Neural crest cell (in vitro differentiated cells): Measurements from ENCODE around the gene FAM184A. TPM values are rescaled to one million over a fixed set of nuclear protein-coding genes. Genes with fewer than 3 reads are reported as not detected.
"Not testable (repeated sequence)": the region's sequence is repeated elsewhere in the genome, so short reads cannot be mapped to it uniquely, and the experiment has no call there.

ENCODE experiments used
- DNase-seq: peaks from one replicate; pipeline ENCODE4 v3.0.0; 2021; ENCODE audit warnings: low read depth, mixed read lengths, low spot score
- H3K27ac Mint-ChIP-seq: one replicate; pipeline ENCODE4 v1.8.0; 2021; ENCODE audit warnings: mild to moderate bottlenecking, mixed read lengths; ENCODE audit not compliant: unreplicated experiment
- H3K27me3 Mint-ChIP-seq: 2 replicates; pipeline ENCODE4 v1.8.0; 2021; ENCODE audit warnings: low read depth, mild to moderate bottlenecking, mixed read lengths
- H3K36me3 Mint-ChIP-seq: 2 replicates; pipeline ENCODE4 v1.8.0; 2021; ENCODE audit warnings: low read depth, mild to moderate bottlenecking, mixed read lengths
- H3K4me1 Mint-ChIP-seq: 2 replicates; pipeline ENCODE4 v1.8.0; 2021; ENCODE audit warnings: mixed read lengths
- H3K4me3 Mint-ChIP-seq: one replicate; pipeline ENCODE4 v1.8.0; 2021; ENCODE audit warnings: mild to moderate bottlenecking, mixed read lengths
- H3K9me3 Mint-ChIP-seq: 2 replicates; pipeline ENCODE4 v1.8.0; 2021; ENCODE audit warnings: mixed read lengths
- total RNA-seq: library from RNA; stranded (reverse); gene quantifications from 2 replicates; pipeline ENCODE4 v1.2.1, GENCODE V29; 2021
- TF ChIP-seq, protein P1 (sequence below): fragments of 200-600 bp; sonication (generic); conservative IDR thresholded peaks from 2 replicates; pipeline ENCODE4 v1.5.0; 2021; ENCODE audit warnings: antibody characterized with exemption, mild to moderate bottlenecking

The FAM184A gene
- total RNA-seq, 1 donor from 2014 or later: 7.6 TPM

DNA sequence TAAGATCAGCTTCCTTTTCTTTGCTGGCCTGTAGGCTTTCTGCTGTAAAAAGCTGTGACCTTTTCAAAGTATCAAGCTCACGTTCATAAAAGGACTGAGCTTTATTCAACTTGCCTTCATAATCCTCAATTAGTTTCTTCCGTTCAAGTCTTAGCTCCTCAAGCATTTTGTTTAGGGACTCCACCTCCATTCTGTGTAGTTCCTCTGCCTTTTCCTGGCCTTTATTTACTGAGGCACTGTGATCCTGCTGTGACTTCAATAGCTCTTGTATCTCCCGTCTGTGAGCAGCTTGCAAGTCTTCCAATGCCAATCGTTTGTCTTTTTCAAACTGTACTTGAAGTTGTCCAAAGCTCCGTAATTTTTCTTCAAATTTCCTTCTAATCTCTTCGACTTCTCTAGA, 54.4 kb downstream of the FAM184A start:
- Mint-ChIP-seq H3K9me3 (peaks cover 4% of the 10 kb centered on the region), H3K27me3 (no peaks in the 10 kb centered on the region), H3K27ac (peak overlapping the region; percentile 39), H3K4me3 (no peak overlapping the region), H3K4me1 (peaks cover 9% of the 10 kb centered on the region), H3K36me3 (peaks cover 3% of the 10 kb centered on the region)
- TF ChIP-seq, protein P1, sequence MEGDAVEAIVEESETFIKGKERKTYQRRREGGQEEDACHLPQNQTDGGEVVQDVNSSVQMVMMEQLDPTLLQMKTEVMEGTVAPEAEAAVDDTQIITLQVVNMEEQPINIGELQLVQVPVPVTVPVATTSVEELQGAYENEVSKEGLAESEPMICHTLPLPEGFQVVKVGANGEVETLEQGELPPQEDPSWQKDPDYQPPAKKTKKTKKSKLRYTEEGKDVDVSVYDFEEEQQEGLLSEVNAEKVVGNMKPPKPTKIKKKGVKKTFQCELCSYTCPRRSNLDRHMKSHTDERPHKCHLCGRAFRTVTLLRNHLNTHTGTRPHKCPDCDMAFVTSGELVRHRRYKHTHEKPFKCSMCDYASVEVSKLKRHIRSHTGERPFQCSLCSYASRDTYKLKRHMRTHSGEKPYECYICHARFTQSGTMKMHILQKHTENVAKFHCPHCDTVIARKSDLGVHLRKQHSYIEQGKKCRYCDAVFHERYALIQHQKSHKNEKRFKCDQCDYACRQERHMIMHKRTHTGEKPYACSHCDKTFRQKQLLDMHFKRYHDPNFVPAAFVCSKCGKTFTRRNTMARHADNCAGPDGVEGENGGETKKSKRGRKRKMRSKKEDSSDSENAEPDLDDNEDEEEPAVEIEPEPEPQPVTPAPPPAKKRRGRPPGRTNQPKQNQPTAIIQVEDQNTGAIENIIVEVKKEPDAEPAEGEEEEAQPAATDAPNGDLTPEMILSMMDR: no peak
- DNase-seq: no peak

DNA sequence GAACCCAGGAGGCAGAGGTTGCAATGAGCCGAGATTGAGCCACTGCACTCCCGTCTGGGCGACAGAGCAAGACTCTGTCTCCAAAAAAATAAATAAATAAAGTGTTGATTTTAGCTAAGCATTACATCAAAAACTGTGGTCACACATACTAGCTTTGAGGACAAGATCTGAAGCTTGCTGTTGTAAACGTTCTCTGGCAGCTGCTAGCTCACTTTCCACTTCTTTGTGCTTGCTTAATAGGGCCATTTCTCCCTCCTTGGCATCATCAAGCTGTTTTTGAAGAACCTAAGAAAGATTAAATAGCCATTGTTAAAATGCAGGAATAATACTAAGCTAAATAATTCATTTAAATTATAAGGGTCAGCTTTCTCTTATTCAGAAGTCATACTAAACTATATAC, 55.7 kb downstream of the FAM184A start:
- no peak overlapping the region for H3K27ac Mint-ChIP-seq
- TF ChIP-seq, protein P1: no peak
- H3K4me3 Mint-ChIP-seq: no peak overlapping the region
- DNase-seq: no peak
- H3K4me1 Mint-ChIP-seq: peaks cover 9% of the 10 kb centered on the region
- H3K9me3 Mint-ChIP-seq: peaks cover 4% of the 10 kb centered on the region
- H3K36me3 Mint-ChIP-seq: peaks cover 3% of the 10 kb centered on the region
- H3K27me3 Mint-ChIP-seq: no peaks in the 10 kb centered on the region

DNA sequence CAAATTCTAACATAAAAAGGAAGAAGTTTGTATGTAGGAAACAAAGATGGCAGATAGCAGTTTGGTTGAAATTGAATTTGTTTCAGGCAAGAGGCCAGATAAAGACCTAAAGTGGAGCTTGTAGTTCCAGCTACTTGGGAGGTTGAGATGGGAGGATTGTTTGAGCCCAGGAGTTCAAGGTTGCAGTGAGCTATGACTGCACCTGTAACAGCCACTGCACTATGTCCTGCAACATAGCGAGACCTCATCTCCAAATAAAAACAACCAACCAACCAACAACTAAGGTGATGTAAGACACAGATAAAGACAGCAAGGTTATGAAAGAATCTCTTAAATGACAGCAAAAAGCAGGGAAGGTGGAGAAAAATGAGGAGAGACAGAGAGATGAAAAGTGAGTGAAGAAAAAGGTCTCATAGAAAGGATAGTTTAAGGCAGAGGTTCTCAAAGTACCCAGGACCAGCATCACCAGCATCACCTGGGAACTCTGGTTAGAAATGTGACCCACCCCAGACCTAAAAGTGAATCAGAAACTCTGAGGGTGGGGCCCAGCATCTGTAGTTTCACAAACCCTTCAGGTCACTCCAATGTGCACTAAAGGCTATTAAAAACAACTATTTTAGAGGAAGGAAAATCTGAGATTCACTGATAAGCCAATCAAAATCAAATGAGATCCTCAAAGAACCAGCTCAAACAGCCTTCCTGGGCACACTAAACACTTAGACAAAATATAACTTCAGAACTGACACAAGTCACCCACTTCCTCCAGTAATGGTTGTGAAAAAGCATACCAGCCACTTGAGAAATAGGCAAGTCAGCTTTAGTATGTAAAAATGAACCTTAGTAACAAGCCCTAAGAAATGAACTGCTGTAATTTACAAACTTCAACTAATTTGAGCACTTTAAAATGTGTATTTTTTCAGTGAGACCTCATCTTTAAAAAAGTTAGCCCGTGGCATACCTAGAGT, 57.6 kb downstream of the FAM184A start:
- H3K4me3 Mint-ChIP-seq: no peak overlapping the region
- TF ChIP-seq, protein P1: no peak
- H3K9me3 Mint-ChIP-seq: no peaks in the 10 kb centered on the region
- peaks cover 13% of the 10 kb centered on the region for H3K36me3 Mint-ChIP-seq
- no peaks in the 10 kb centered on the region for H3K27me3 Mint-ChIP-seq
- peaks cover 9% of the 10 kb centered on the region for H3K4me1 Mint-ChIP-seq
- no peak overlapping the region for H3K27ac Mint-ChIP-seq
- no peak for DNase-seq

DNA sequence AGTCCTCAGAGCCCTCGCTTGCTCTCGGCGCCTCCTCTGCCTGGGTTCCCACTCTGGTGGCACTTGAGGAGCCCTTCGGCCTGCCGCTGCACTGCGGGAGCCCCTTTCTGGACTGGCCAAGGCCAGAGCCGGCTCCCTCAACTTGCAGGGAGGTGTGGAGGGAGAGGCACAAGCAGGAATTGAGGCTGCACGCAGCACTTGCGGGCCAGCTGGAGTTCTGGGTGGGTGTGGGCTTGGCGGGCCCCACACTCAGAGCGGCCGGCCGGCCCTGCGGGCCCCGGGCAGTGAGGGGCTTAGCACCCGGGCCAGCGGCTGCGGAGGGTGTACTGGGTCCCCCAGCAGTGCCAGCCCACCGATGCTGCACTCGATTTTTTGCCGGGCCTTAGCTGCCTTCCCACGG, 63.3 kb downstream of the FAM184A start:
- not testable (repeated sequence) for DNase-seq, H3K9me3 Mint-ChIP-seq, H3K4me3 Mint-ChIP-seq, H3K4me1 Mint-ChIP-seq, H3K27ac Mint-ChIP-seq, H3K27me3 Mint-ChIP-seq
- peaks cover 15% of the 10 kb centered on the region for H3K36me3 Mint-ChIP-seq

DNA sequence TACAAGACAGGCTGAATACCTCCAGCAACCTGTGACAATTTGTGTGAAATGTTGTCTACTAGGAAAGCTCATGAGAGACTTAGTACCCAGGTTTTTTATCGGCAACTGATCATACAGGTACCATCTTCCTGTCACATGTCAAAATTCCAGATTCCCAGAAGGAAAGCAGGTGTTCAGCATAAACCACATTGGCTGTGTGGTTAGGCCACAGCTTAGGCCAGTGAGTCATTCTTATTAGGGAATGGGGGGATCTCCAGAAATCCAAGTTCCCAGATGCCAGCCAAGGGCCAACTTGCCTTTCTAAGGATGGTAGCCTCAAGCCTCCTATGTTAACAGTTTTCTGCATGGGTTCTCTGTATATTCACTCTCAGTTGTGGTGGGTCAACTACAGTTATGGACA, 65.9 kb downstream of the FAM184A start:
- TF ChIP-seq, protein P1: no peak
- H3K27me3 Mint-ChIP-seq: no peaks in the 10 kb centered on the region
- peaks cover 8% of the 10 kb centered on the region for H3K9me3 Mint-ChIP-seq
- no peaks in the 10 kb centered on the region for H3K4me1 Mint-ChIP-seq
- DNase-seq: no peak
- H3K27ac Mint-ChIP-seq: no peak overlapping the region
- peaks cover 29% of the 10 kb centered on the region for H3K36me3 Mint-ChIP-seq
- no peak overlapping the region for H3K4me3 Mint-ChIP-seq

DNA sequence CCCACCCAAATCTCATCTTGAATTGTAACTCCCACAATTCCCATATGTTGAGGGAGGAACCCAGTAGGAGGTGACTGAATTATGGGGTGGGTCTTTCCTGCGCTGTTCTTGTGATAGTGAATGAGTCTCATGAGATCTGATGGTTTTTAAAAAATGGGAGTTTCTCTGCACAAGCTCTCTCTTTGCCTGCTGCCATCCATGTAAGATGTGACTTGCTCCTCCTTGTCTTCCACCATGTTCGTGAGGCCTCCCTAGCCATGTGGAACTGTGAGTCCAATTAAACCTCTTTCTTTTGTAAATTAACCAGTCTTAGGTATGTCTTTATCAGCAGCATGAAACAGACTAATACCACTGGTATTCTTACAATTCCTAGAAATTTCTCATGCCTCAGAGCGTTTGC, 69.2 kb downstream of the FAM184A start:
- H3K36me3 Mint-ChIP-seq: peaks cover 16% of the 10 kb centered on the region
- not testable (repeated sequence) for DNase-seq, H3K9me3 Mint-ChIP-seq, H3K27ac Mint-ChIP-seq, H3K4me3 Mint-ChIP-seq, H3K27me3 Mint-ChIP-seq, H3K4me1 Mint-ChIP-seq
